ENCODE data around the gene KIF26A.
"Not testable (repeated sequence)": the region's sequence is repeated elsewhere in the genome, so short reads cannot be mapped to it uniquely, and the experiment has no call there.

The KIF26A gene

DNA sequence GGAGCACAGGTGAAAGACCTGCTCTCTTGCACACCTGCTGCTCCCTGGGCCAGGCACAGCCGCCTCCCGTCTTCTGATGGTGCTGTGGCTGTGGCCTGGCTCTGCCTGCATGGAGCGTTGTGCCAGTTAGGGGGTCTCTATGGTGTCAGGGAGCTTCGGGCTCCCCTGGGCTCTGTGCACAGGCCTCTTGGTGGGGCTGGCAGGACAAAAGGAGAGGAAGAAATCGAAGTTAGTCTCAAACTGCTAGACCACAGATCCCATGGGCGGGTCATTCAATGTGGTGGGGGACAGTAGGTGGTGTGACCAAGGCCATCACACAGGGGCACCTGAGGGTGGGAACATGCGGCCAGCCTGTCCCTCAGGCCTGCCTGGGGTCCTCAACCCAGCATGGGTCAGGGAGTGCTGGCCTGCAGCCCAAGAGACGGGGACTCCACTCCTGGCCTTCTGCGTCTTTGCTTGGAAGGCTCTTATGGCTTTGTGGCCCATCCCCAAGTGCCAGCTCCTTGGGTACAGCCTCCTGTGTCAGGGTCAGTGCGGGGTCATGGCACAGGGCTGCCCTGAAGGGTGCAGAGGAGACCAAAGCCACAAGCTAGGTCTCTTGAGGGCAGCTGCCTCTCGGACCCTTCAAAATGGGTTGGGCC, 84.1 kb downstream of the KIF26A start:
- no peak for DNase-seq (ENCODE audit: low read depth)

- no peak for DNase-seq (ENCODE audit: low read depth)
Observed at GRCh38 chr14:104223101-104224041, 85.0 kb downstream of the KIF26A start.

DNA sequence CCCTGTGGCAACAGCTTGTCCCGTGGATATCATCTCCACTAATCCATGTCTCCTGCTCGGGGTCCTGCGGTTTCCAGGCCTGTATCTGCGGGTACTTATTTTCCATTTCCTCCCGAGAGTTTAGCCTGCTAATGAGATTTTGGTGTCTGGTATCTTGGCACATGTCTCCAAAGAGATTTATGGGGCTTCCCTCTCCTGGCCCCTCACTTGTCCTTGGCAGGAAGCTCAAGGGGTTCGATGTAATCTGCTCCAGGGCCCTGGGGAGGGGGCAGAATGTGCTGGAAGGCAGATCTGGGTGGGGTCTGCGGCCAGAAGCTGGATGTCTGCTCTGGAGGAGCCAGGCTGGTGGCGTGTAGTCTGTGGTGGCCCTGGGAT, 85.7 kb downstream of the KIF26A start:
- DNase-seq (ENCODE audit: low read depth): no peak

DNA sequence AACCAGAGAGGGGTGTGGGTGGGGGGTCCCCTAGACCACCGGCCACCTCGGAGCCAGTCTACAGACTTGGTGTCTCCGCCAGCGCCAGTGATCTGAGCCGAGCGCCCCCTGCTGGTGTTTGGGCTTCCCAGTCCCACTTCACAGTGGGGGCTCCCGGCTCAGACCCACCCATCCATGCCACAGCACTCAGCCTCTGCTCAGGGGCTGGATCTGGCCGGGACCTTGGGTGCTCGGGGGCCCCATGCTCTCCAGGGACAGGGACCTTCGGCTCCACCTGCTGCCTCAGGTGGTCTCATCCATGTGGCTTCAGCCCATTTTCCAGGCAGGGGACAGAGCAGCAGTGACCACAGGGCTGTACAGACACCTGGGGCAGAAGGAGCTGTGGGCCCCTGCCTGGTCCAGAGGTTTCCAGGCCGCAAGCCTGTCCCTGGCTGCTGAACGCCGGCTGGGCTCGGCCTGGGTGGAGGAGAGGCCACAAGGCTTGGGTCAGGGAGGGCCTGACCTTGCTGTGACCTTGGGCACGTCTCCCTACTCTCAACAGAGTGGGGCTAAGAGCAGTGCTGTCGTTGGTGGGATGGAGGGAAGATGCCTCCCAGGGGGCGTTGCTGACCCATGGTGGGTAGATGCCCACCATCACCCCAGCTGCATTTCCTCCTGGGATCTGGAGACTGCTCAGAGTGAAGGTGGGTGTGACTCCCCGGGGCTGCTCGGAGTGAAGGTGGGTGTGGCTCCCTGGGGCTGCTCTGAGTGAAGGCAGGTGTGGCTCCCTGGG, 86.3 kb downstream of the KIF26A start:
- peak; percentile 8 for DNase-seq (ENCODE audit: low read depth)

GRCh38 chr14:104225278-104226190, 87.1 kb downstream of the KIF26A start:
- DNase-seq (ENCODE audit: low read depth): not testable (repeated sequence)

GRCh38 chr14:104226421-104227383, 88.3 kb downstream of the KIF26A start:
- DNase-seq (ENCODE audit: low read depth): no peak

GRCh38 chr14:104227806-104228205, 89.4 kb downstream of the KIF26A start:
- DNase-seq (ENCODE audit: low read depth): no peak

GRCh38 chr14:104228221-104228620, 89.8 kb downstream of the KIF26A start:
- no peak for DNase-seq (ENCODE audit: low read depth)

DNA sequence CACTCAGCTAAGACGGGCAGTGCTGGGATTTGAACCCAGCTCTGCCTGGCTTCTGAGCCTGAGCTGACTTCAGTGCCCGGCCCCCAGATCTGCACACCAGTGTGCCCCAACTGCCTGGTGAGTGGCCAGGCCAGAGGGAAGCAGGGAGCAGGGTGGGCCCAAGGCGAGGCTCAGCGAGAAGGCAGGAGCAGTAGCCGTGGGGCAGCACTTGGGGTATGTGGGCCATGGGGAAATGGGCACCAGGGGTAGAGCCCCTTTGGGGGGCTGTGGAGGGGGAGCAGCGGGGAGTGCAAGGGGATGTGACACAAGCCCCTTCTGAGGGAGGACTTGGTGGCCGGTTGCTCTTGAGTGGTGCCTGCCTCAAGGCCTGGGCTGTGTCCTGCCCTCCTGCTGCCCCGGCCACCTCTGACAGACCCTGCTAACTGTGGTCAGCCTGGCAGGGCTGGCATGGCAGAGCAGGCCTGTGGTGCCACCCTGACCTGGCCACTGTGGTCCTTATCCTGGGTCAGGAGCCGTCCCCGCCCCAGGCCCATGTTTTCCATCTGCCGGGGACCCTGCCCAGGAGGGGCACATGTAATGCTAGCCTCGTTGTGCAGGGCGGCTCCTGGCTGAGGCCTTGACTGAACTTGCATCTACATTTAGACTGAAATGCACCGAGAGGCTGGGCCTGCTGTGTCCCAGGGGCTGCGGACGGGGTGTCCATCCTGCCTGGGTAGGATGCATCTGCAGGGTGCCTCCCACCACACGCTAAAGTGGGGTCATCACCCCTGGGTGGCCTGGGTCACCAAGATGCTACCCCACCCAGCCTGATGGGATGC, 90.5 kb downstream of the KIF26A start:
- DNase-seq (ENCODE audit: low read depth): no peak

DNA sequence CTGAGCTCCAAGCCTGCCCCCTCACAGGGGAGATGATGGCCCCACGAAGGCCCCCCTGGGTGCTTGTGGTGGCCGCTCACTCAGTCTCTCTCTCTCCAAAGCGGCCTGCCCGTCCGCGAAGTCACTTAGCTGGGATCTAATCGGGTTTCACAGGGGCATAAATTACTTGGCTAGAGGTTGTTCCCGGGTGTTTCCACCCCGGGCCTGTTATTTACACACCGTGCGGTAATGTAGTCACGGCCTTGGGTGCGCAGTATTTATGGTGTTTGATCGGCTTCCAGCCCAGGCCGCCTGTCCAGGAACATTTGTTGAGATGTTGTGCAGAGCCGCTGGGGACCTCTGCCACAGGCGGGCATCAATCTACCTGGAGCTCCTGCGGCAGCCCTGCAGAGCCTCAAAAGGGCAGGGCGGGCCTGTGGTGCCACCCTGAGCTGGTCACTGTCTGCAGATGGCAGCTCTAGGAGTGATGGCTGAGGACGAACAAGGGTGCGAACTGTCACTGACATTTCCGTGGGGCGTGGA, 91.2 kb downstream of the KIF26A start:
- DNase-seq (ENCODE audit: low read depth): no peak

GRCh38 chr14:104230119-104230815, 91.9 kb downstream of the KIF26A start:
- DNase-seq (ENCODE audit: low read depth): no peak

Measured in stimulated activated CD8-positive, alpha-beta memory T cell treated with anti-CD3 and anti-CD28 coated beads, Interleukin-12 subunit alpha, Interleukin-12 subunit beta, amount 100 ng/mL, for 1 hour (primary cell).